ENCODE measurements around the gene THRB. TPM values are rescaled to one million over a fixed set of nuclear protein-coding genes. Genes with fewer than 3 reads are reported as not detected.

Gene THRB
- total RNA-seq, 2 donors from 2014 or later = 0.24 to 0.26 TPM

DNA sequence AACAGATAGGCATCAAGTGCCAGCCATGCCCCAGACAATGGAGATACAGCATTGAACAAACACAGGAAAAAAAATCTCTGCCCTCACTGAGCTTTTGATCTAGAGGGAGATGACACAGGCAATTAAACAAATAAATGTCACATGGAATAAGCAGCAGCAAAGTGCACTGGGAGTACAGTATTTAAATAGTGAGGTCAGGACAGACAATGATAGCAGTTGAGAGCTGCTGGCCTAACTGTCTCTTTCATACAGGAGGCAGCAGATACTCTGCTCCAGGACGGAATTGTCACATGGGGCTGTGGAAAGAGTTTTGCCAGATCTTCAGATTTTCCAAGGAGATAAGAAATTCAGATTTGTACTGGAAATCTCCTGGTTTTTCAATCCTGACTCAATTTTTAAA lies 241.3 kb downstream of the THRB start:
- Mint-ChIP-seq H3K9me3 (no peaks in the 10 kb centered on the region), H3K4me1 (no peaks in the 10 kb centered on the region), H3K4me3 (no peak overlapping the region), H3K27ac (no peak overlapping the region), H3K27me3 (ENCODE audit: insufficient read depth) (no peaks in the 10 kb centered on the region), H3K36me3 (ENCODE audit: low read depth) (no peaks in the 10 kb centered on the region)
- TF ChIP-seq, protein P1, sequence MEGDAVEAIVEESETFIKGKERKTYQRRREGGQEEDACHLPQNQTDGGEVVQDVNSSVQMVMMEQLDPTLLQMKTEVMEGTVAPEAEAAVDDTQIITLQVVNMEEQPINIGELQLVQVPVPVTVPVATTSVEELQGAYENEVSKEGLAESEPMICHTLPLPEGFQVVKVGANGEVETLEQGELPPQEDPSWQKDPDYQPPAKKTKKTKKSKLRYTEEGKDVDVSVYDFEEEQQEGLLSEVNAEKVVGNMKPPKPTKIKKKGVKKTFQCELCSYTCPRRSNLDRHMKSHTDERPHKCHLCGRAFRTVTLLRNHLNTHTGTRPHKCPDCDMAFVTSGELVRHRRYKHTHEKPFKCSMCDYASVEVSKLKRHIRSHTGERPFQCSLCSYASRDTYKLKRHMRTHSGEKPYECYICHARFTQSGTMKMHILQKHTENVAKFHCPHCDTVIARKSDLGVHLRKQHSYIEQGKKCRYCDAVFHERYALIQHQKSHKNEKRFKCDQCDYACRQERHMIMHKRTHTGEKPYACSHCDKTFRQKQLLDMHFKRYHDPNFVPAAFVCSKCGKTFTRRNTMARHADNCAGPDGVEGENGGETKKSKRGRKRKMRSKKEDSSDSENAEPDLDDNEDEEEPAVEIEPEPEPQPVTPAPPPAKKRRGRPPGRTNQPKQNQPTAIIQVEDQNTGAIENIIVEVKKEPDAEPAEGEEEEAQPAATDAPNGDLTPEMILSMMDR (conservative IDR thresholded peaks at IDR 0.05) = no peak
- Histone ChIP-seq H3K4me3 (ENCODE audit: low read length) (no peak overlapping the region), H3K9me3 (ENCODE audit: control insufficient read depth, low read length) (no peaks in the 10 kb centered on the region), H3K27ac (ENCODE audit: low read depth, low read length) (no peak overlapping the region), H3K9ac (ENCODE audit: extremely low read depth, low read length, poor library complexity, severe bottlenecking) (no peak overlapping the region), H3K4me1 (ENCODE audit: control insufficient read depth, insufficient read depth, low read length) (no peaks in the 10 kb centered on the region), H3K36me3 (ENCODE audit: control insufficient read depth, insufficient read depth, low read length) (no peaks in the 10 kb centered on the region), H3K27me3 (ENCODE audit: control insufficient read depth, insufficient read depth, low read length, poor library complexity, severe bottlenecking) (no peaks in the 10 kb centered on the region)
- whole genome bisulfite sequencing, 2 experiments (ENCODE audit: insufficient coverage in 1 of 2, insufficient read length in 1 of 2) = 83 to 100% methylated on average over 1 of the region's 1 CpG
- no peak for DNase-seq

DNA sequence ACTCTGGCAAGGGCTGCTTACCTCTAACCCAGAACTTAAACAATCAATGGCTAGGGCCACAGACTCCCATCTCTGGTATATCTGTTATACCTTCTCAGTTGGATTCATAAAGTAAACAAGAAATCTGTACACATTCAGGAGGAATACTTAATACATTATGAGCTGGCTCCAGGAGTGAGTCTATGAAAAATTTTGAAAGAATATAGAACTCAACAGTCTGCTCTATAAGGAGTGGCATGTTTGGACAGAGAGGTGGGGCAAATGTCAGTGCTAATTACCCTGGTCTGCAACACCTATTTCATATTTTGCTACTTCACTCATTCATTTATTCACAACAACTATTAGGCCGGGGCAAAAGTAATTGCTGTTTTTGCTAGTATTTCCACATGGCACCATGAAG lies 245.1 kb downstream of the THRB start:
- no peaks in the 10 kb centered on the region for H3K9me3 ChIP-seq (ENCODE audit: control insufficient read depth, low read length)
- no peaks in the 10 kb centered on the region for H3K4me1 ChIP-seq (ENCODE audit: control insufficient read depth, insufficient read depth, low read length)
- TF ChIP-seq, protein P1 (conservative IDR thresholded peaks at IDR 0.05) = no peak
- H3K27me3 ChIP-seq (ENCODE audit: control insufficient read depth, insufficient read depth, low read length, poor library complexity, severe bottlenecking) = no peaks in the 10 kb centered on the region
- Mint-ChIP-seq H3K4me1 (no peaks in the 10 kb centered on the region), H3K36me3 (ENCODE audit: low read depth) (no peaks in the 10 kb centered on the region), H3K4me3 (no peak overlapping the region), H3K27me3 (ENCODE audit: insufficient read depth) (no peaks in the 10 kb centered on the region), H3K27ac (no peak overlapping the region), H3K9me3 (no peaks in the 10 kb centered on the region)
- no peak overlapping the region for H3K27ac ChIP-seq (ENCODE audit: low read depth, low read length)
- WGBS, 2 experiments (ENCODE audit: insufficient coverage in 1 of 2, insufficient read length in 1 of 2) = 86 to 100% methylated on average over 1 of the region's 1 CpG
- no peak for DNase-seq
- H3K36me3 ChIP-seq (ENCODE audit: control insufficient read depth, insufficient read depth, low read length) = no peaks in the 10 kb centered on the region
- no peak overlapping the region for H3K4me3 ChIP-seq (ENCODE audit: low read length)
- H3K9ac ChIP-seq (ENCODE audit: extremely low read depth, low read length, poor library complexity, severe bottlenecking) = no peak overlapping the region

DNA sequence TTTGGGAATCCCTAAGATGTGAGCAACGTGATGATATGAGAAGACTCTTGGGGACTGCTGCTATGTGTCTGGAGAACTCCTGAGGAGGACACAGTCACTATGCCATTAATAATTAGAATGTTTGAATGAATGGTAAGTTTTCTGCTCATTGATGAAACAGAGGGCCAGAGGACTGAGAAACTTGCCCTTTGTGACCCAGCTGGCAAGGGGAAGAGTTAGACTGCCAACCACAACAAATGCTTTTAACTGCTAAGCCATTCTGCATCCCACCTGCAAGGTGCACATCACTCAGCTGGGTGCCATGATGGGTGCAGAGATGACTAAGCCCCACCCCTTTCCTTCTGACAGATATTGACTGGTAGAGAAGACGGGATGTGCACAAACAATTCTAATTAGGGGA lies 249.6 kb downstream of the THRB start:
- 94% methylated on average over 2 of the region's 2 CpGs; no CpG with 5 or more reads in 1 of the 2 experiments for WGBS, 2 experiments (ENCODE audit: insufficient coverage in 1 of 2, insufficient read length in 1 of 2)
- DNase-seq = no peak

More for the DNA sequence above, 249.6 kb downstream of the THRB start:
- TF ChIP-seq, protein P1 (conservative IDR thresholded peaks at IDR 0.05) = no peak
- no peaks in the 10 kb centered on the region for H3K4me1 ChIP-seq (ENCODE audit: control insufficient read depth, insufficient read depth, low read length)
- Mint-ChIP-seq H3K36me3 (ENCODE audit: low read depth) (no peaks in the 10 kb centered on the region), H3K9me3 (no peaks in the 10 kb centered on the region), H3K4me3 (no peak overlapping the region), H3K27me3 (ENCODE audit: insufficient read depth) (no peaks in the 10 kb centered on the region), H3K4me1 (peaks cover 5% of the 10 kb centered on the region), H3K27ac (no peak overlapping the region)
- no peaks in the 10 kb centered on the region for H3K9me3 ChIP-seq (ENCODE audit: control insufficient read depth, low read length)
- no peak overlapping the region for H3K27ac ChIP-seq (ENCODE audit: low read depth, low read length)
- H3K4me3 ChIP-seq (ENCODE audit: low read length) = no peak overlapping the region
- no peak overlapping the region for H3K9ac ChIP-seq (ENCODE audit: extremely low read depth, low read length, poor library complexity, severe bottlenecking)
- no peaks in the 10 kb centered on the region for H3K36me3 ChIP-seq (ENCODE audit: control insufficient read depth, insufficient read depth, low read length)
- H3K27me3 ChIP-seq (ENCODE audit: control insufficient read depth, insufficient read depth, low read length, poor library complexity, severe bottlenecking) = no peaks in the 10 kb centered on the region
